ENCODE data around the gene RND2.
"Not testable (repeated sequence)": the region's sequence is repeated elsewhere in the genome, so short reads cannot be mapped to it uniquely, and the experiment has no call there.

Gene RND2

DNA sequence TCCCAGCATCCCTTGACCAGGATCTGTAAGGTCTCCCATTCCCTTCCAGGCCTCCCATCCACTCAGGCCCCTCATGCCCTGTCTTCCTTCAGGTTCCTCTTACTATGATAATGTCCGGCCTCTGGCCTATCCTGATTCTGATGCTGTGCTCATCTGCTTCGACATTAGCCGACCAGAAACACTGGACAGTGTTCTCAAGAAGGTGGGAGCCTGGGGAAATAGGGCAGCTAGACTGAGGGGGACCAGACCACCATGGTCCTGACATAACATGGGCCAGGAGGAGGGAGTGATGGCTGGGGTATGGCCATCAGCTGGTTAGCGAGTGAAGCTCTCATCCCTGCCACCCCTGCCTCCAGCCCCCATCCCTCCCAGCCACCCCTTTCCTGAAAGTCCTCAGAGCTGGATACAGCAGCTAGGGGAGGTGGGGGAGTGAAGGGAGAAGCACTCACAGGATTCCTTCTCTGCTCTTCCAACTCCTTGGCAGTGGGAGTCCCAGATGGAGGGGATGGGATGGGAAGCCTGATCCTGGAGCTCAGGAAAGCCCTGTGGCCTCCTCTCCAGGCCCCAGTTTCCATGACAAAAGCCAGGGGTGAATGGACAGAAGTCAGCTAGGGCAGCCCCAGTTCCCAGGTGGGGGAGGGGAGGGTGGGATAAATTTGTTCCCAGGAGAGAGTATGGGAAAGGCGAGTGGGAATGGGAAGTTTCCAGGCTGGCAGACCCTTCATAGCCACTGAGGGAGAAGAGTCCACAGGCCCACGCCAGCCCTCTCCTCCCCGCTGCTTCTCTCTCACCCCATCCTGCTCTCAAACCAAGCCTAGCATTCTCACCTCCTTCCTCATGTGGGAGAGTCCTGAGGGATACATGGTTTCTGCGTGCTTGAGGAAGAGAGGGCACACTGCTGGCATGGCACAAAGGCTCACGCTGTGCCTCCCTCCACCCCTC lies 2.3 kb downstream of the RND2 start:
- no peak for DNase-seq

- DNase-seq = no peak
These were observed 3.3 kb downstream of the RND2 start for GRCh38 chr17:43028221-43028861.

DNA sequence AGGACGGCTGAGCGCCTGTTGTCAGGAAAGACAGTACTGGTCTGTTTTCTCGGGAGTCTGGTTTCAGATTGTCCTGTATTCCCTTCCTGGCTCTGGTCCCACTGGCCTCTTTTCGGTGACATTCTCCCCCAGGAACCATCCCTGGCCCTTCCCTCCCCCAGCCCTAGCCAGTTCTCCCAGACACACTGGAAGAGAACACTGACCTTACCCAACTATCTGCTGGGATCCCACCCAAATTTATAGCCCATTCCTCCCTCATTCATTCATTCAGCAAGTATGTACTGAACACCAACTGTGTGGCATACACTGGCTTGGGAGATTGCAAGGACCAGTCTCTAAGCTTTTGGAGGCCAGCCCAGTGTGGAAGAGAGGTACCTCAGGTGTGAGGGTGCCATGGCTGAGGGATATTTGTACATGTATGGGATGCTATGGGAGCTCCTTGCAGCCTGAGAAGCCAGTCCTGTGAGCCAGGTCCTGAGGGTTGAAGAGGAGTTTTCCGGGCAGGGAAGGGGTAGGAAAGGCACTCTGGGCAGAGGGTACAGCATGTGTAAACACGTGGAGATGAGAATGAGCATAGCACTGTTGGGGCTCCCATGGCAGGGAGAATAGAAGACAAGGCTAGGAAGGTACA lies 5.2 kb downstream of the RND2 start:
- DNase-seq = no peak

DNA sequence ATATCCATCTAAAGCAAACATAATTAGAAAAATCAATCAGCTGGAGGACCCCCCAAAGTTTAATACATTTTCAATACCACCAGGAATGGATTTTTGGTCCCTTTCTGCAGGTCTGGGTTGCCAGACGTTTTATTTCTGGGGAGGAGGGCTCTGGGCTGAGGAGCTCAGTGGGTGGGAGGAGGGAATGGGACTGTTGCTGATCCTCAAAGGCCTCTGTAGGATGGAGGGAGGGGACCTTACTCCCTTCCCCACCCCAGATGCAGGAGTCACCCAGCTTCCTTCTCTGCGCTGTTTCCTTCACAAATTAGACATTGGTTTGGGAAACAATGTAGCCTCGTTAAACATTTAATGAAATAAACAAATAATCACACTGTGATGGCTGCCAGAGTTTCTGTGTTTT lies 6.6 kb downstream of the RND2 start:
- no peak for DNase-seq

- DNase-seq = peak; percentile 13
These were observed 9.2 kb downstream of the RND2 start for GRCh38 chr17:43033948-43034881.

- DNase-seq = no peak
These were observed 9.9 kb downstream of the RND2 start for GRCh38 chr17:43034894-43035293.

GRCh38 chr17:43039646-43040045 lies 14.6 kb downstream of the RND2 start:
- no peak for DNase-seq

DNA sequence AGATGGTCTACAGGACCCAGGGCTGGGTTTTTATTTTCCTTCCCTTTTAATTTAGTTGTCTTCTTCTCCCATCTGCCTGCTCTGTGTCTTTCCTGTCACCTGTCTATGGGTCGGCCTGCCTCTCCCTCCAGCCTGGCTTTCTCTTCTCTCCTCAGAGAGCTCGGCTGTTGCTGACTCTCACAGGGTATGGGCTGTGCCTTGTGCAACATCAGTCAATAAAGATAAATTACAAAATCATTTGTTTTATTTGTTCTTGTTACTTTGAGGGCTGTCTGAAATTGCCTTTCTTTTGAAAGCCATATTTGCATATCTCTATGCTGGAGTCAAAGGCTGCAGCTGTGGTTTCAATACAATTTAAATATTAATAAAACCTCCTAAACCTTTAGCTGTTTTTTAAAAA lies 15.6 kb downstream of the RND2 start:
- peak; percentile 14 for DNase-seq

- DNase-seq = no peak
These were observed 17.1 kb downstream of the RND2 start for GRCh38 chr17:43042025-43042628.

DNA sequence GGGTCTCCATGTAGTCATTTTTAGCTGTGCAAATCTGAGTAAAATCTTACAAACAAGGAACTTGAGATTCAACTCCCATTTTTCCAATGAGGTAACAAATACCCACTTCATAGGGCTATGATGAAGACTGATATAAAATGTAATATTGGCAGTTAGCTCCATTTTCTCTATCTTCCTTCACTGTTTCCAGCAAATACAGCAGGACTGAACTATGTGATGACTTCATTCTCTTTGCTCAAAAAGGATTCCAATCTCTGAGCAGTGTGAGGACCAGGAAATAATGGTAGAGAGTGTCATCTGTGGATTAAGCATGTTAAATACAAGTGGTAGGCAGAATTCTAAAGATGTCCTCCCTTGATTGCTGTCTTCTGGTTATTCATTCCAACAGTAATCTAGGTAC lies 18.3 kb downstream of the RND2 start:
- no peak for DNase-seq

DNA sequence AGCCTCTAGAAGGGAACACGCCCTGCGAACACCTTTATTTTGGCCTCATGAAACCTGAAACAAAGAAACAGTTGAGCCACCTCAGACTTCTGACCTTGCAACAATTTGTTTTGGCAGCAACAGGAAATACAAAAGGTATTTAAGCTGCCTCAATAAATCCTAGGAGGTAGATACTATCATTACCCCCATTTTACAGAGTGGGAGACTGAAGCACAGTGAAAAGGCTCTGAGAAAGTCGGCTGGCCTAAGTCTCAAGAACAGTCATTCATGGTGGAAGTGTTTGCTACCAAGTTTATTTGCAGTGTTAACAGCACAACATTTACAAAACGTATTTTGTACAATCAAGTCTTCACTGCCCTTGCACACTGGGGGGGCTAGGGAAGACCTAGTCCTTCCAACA lies 19.0 kb downstream of the RND2 start:
- DNase-seq = no peak

DNA sequence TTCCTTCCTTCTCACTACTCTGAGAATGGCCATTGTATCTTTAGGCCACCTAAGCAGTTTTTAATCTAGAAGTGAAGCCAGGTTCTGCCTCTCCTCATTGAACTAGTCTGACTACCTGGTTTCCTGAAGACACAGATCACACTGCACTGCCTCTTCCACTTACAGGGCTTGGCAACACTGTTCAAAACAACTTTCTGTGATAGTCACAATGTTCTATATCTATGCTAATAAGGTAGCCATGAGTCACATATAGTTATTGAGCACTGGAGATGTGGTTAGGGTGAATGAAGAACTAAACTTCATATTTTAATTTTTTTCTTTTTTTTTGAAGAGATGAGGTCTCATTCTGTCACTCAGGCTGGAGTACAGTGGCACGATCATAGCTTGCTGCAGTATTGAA lies 26.9 kb downstream of the RND2 start:
- DNase-seq = no peak

DNA sequence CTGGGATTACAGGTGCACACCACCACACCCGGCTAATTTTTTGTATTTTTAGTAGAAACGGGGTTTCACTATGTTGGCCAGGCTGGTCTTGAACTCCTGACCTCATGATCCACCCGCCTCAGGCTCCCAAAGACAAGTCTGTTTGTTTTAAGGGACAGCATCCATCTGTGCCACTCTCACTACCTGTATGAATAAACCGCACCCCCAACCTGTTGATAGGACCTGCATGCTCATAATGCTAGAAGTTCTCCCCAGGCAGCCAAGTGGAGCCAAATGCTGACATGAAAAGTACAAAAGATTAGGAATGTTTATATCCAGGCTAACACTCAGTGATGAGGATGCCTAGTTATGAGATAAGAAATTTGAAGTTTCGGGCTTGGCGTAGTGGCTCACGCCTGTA lies 28.0 kb downstream of the RND2 start:
- DNase-seq = not testable (repeated sequence)

GRCh38 chr17:43056051-43056450 lies 31.0 kb downstream of the RND2 start:
- no peak for DNase-seq

DNA sequence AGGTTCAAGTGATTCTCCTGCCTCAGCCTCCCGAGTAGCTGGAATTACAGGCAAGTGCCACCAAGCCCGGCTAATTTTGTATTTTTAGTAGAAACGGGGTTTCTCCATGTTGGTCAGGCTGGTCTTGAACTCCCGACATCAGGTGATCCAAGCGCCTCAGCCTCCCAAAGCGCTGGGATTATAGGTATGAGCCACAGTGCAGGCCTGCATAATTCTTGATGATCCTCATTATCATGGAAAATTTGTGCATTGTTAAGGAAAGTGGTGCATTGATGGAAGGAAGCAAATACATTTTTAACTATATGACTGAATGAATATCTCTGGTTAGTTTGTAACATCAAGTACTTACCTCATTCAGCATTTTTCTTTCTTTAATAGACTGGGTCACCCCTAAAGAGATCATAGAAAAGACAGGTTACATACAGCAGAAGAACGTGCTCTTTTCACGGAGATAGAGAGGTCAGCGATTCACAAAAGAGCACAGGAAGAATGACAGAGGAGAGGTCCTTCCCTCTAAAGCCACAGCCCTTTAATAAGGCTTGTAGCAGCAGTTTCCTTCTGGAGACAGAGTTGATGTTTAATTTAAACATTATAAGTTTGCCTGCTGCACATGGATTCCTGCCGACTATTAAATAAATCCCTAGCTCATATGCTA lies 38.1 kb downstream of the RND2 start:
- DNase-seq = no peak

DNA sequence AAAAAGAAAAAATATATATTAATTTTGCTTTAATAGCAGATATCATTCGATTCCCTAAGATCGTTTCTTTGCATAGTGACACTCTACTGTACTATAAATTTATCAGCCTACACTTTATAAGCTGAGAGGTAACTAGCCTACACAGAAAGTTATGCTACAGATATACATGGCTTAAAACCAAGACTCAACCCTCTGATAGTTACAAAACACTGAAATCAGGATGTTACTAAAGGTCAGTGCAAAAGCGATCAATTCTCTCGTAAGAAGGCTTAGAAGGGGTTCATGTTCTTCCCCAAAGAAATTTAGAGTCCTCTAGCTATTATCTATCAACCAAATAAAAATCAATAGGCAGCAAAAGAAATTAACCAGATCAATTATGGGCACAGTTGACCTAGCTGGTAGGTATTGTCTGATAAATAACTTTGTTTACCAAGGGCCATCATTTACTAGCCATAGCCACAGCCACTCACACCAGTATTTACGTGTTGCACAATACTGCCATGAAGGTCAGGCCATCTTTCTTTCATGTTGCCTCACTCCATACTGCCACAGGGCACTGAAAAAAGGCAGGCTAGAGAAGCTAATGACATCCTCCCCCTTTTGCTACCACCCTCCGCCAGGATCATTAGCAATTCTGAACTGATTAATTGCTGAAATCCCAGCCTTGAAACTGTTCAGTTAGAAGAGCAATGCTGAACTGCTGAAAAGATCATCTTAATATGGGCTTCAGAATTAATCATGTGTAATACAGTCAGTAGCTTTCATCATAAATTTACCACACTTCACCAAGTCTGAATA lies 43.7 kb downstream of the RND2 start:
- no peak for DNase-seq

DNA sequence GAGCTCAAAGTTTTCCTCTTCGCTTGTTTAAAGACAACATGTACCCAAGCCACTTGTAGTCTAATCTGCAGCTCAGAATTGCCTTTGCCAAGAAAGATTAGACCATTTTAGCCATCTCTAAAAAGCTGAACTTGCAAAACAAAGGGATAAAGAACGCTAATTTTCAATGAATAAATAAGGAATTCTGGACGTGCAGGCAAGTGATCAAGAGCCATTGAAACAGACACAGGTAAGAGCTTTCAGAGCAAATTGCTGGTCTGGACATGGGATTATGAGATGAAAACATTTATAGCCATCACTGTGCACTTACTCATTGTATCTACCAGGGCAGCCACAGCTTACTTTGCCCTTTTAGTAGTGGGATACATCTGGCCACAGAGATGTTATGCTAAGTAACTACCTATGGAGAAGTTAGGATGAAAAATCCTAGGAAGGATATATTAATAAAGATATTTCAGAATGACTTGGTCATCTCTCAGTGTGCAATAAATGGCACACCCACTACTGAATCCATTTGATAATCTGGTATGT lies 44.4 kb downstream of the RND2 start:
- DNase-seq = no peak

DNA sequence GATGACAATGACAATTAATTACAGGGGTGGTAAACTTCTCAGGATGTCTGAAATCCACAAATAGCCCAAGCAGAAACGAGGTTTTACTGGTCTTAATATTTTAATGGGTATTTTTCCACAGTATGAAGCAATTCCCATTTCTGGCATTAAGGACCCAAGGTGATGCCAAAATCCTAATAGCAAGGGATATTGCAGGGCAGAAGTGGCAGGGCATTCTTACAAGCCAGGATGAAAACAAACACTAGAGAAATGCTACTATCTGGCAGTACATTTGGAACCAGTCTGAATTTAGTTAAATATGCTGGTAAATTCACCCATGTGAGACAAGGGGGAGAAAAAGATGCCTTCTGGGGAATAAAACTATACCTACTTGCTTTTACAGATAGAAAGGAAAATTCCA lies 45.2 kb downstream of the RND2 start:
- DNase-seq = no peak

DNA sequence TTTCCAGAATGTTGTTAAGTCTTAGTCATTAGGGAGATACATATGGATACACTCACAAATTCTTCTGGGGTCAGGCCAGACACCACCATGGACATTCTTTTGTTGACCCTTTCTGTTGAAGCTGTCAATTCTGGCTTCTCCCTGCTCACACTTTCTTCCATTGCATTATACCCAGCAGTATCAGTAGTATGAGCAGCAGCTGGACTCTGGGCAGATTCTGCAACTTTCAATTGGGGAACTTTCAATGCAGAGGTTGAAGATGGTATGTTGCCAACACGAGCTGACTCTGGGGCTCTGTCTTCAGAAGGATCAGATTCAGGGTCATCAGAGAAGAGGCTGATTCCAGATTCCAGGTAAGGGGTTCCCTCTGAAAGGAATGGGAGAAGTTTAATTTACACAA lies 45.8 kb downstream of the RND2 start:
- DNase-seq = no peak

GRCh38 chr17:43074869-43075268 lies 49.8 kb downstream of the RND2 start:
- no peak for DNase-seq

Data from NCI-H774 (cell line).